A673 (cell line): ENCODE data around the gene DNAJC12. TPM values are rescaled to one million over a fixed set of nuclear protein-coding genes. Genes with fewer than 3 reads are reported as not detected.

Experiments
- BruUV-seq: library from RNA; stranded (reverse); fragments of 400-500 nt; replicated peaks from 2 replicates; lab custom pipeline; 2021; lab: Mats Ljungman, UMichigan
- CTCF ChIA-PET: fragments of 300-600 bp; sonication (Branson Sonifier 250); formaldehyde crosslinking; loops from one replicate; lab custom pipeline; 2022; ENCODE audit warnings: antibody characterized with exemption; lab: Charles Lee
- POLR2A ChIA-PET: fragments of 300-600 bp; sonication (Branson Sonifier 250); formaldehyde crosslinking; loops from one replicate; lab custom pipeline; 2022; ENCODE audit warnings: antibody characterized with exemption; ENCODE audit not compliant: low non-redundant PET; lab: Charles Lee
- DNase-seq: peaks from one replicate; pipeline ENCODE4 v3.0.0-alpha.2; 2015; ENCODE audit warnings: low spot score
- H3K27ac ChIP-seq: fragments of 200-600 bp; sonication (generic); 2 replicates; pipeline ENCODE4 v1.5.1; 2016; ENCODE audit warnings: mixed run types, low read depth, mild to moderate bottlenecking, mixed read lengths, antibody characterized with exemption, low read length; ENCODE audit not compliant: poor library complexity, severe bottlenecking
- H3K27me3 ChIP-seq: fragments of 200-600 bp; sonication (generic); replicated peaks from 2 replicates; pipeline ENCODE4 v1.6.1; 2017; ENCODE audit warnings: mixed run types, low read depth, mild to moderate bottlenecking, mixed read lengths, antibody characterized with exemption, low read length; ENCODE audit not compliant: insufficient read depth, poor library complexity
- H3K36me3 ChIP-seq: fragments of 200-600 bp; sonication (generic); 2 replicates; pipeline ENCODE4 v1.6.1; 2016; ENCODE audit warnings: mixed run types, mild to moderate bottlenecking, mixed read lengths, antibody characterized with exemption, low read length; ENCODE audit not compliant: insufficient read depth, poor library complexity, severe bottlenecking
- H3K4me1 ChIP-seq: fragments of 200-600 bp; sonication (generic); 2 replicates; pipeline ENCODE4 v1.6.1; 2017; ENCODE audit warnings: mixed run types, mild to moderate bottlenecking, mixed read lengths, antibody characterized with exemption, low read length; ENCODE audit not compliant: insufficient read depth, poor library complexity, severe bottlenecking
- H3K4me3 ChIP-seq: fragments of 200-600 bp; sonication (generic); 2 replicates; pipeline ENCODE4 v1.5.1; 2016; ENCODE audit warnings: low read depth, mixed run types, mild to moderate bottlenecking, mixed read lengths, low read length; ENCODE audit not compliant: poor library complexity, severe bottlenecking
- H3K9me3 ChIP-seq: fragments of 200-600 bp; sonication (generic); 2 replicates; pipeline ENCODE4 v1.6.1; 2016; ENCODE audit warnings: mixed run types, low read depth, mild to moderate bottlenecking, mixed read lengths, antibody characterized with exemption, low read length; ENCODE audit not compliant: poor library complexity, severe bottlenecking
- EZH2 ChIP-seq: fragments of 200-600 bp; sonication (generic); IDR thresholded peaks from 2 replicates; pipeline ENCODE4 v1.6.1; 2017; ENCODE audit warnings: borderline replicate concordance, low read depth, mild to moderate bottlenecking, mixed read lengths, antibody characterized with exemption, low read length; ENCODE audit not compliant: poor library complexity, severe bottlenecking
- intact Hi-C: fragments of 100-400 bp; cut with micrococcal nuclease; formaldehyde crosslinking; loops from one replicate; pipeline ENCODE4 v1.10.0; 2022; ENCODE audit not compliant: unreplicated experiment
- total RNA-seq: library from RNA; stranded (reverse); gene quantifications from 2 replicates; pipeline ENCODE4 v1.2.3, GENCODE V29; 2021
- TF ChIP-seq, protein P1 (sequence below): fragments of 300-800, 200-600 bp; sonication (generic); conservative IDR thresholded peaks from 2 replicates; pipeline ENCODE4 v1.5.1; 2017; ENCODE audit warnings: low read depth, mild to moderate bottlenecking, antibody characterized with exemption, low read length, moderate library complexity, mixed read lengths

Gene DNAJC12
- total RNA-seq, 1 experiment from 2014 or later: 182 TPM

DNA sequence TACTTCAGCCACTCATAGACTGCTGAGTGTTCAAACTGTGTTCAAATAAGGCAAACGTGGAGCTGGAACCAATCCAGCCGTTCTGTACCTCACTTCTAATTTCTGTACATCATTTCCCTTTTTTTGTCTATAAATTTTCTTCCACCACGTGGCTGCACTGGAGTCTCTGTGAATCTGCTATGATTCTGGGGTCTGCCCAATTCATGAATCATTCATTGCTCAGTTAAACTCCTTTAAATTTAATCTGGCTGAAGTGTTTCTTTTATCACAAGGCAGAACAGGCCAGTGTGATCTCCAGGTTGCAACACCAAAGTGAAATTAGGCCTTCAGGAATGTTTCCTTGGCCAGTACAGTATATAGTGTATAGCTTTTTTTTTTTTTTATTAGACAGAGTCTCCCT lies 53.5 kb downstream of the DNAJC12 start:
- ChIA-PET POLR2A (no interaction called here), CTCF (no interaction called here)
- no TSS peak for BruUV-seq
- H3K4me1 ChIP-seq: peaks cover 4% of the 10 kb centered on the region
- intact Hi-C loops: loop anchor here (5.0 kb wide), 2 partner anchors 262 to 857 kb away; partner anchors contain the start of gene LRRTM3
- no peak overlapping the region for H3K27ac ChIP-seq
- H3K27me3 ChIP-seq: no peaks in the 10 kb centered on the region
- H3K36me3 ChIP-seq: no peaks in the 10 kb centered on the region
- no peaks in the 10 kb centered on the region for H3K9me3 ChIP-seq
- DNase-seq: no peak
- TF ChIP-seq, protein P1, sequence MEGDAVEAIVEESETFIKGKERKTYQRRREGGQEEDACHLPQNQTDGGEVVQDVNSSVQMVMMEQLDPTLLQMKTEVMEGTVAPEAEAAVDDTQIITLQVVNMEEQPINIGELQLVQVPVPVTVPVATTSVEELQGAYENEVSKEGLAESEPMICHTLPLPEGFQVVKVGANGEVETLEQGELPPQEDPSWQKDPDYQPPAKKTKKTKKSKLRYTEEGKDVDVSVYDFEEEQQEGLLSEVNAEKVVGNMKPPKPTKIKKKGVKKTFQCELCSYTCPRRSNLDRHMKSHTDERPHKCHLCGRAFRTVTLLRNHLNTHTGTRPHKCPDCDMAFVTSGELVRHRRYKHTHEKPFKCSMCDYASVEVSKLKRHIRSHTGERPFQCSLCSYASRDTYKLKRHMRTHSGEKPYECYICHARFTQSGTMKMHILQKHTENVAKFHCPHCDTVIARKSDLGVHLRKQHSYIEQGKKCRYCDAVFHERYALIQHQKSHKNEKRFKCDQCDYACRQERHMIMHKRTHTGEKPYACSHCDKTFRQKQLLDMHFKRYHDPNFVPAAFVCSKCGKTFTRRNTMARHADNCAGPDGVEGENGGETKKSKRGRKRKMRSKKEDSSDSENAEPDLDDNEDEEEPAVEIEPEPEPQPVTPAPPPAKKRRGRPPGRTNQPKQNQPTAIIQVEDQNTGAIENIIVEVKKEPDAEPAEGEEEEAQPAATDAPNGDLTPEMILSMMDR: no peak
- TF ChIP-seq EZH2: no peak
- H3K4me3 ChIP-seq: no peak overlapping the region

DNA sequence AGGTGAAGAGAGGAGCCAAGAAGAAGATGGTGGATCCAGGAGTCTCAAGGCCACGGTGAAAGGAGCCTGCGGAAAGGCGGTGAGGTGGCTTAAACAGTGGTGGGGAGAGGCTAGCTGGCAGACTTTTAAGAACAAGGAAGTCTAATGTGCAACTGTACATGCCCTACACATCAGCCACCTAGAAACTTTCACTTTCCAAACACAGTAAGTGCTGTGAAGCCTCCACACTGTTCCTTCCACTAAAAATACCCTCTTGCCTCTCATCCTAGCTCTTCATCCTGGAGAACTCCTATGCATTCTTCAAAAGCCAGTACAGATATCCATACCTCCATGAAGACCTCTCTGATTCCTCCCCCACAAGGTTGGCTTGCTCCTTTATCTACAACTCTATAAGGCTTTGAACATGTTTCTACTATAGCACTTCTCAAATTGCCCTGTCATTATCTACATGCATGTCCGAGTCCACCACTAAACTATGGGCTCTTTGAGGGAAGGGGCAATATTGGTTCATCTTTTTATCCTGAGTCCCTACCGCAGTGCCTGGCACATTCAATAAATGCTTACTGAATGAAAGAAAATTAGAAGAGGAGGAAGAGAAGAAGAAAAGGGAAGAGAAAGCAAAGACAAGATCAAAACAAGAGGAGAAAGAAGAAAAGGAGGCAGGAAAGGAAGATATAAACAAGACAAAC lies 54.2 kb downstream of the DNAJC12 start:
- POLR2A ChIA-PET: no interaction called here
- TF ChIP-seq, protein P1: no peak
- TF ChIP-seq EZH2: no peak
- DNase-seq: no peak
- no peaks in the 10 kb centered on the region for H3K27me3 ChIP-seq
- no peaks in the 10 kb centered on the region for H3K9me3 ChIP-seq
- no peak overlapping the region for H3K27ac ChIP-seq
- no peaks in the 10 kb centered on the region for H3K36me3 ChIP-seq
- CTCF ChIA-PET: no interaction called here
- H3K4me3 ChIP-seq: no peak overlapping the region
- BruUV-seq: no TSS peak
- peaks cover 4% of the 10 kb centered on the region for H3K4me1 ChIP-seq
- intact Hi-C loops: loop anchor here (5.0 kb wide), 2 partner anchors 261 to 856 kb away; partner anchors contain the start of gene LRRTM3

DNA sequence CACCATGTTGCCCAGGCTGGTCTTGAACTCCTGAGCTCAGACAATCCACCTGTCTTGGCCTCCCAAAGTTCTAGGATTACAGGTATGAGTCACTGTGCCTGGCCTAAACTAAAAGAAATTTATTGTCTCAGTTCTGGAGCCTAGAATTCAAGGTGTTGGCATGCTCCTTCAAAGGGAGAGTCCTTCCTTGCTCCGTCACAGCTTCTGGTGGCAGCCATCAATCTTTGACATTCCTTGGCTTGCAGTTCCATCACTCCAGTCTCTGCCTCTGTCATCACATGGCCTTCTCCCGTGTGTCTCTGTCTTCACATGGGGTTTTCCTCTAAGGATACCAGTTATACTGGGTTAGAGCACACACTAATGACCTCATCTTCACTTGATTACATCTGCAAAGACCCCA lies 55.5 kb downstream of the DNAJC12 start:
- H3K9me3 ChIP-seq: no peaks in the 10 kb centered on the region
- H3K36me3 ChIP-seq: no peaks in the 10 kb centered on the region
- intact Hi-C loops: loop anchor here (5.0 kb wide), 2 partner anchors 260 to 855 kb away; partner anchors contain the start of gene LRRTM3
- no TSS peak for BruUV-seq
- CTCF ChIA-PET: no interaction called here
- H3K27me3 ChIP-seq: no peaks in the 10 kb centered on the region
- TF ChIP-seq, protein P1: no peak
- TF ChIP-seq EZH2: no peak
- POLR2A ChIA-PET: no interaction called here
- no peak for DNase-seq
- H3K4me1 ChIP-seq: peaks cover 4% of the 10 kb centered on the region
- H3K27ac ChIP-seq: no peak overlapping the region
- H3K4me3 ChIP-seq: no peak overlapping the region
